ENCODE measurements around the gene CFAP74. TPM values are rescaled to one million over a fixed set of nuclear protein-coding genes. Genes with fewer than 3 reads are reported as not detected.

Gene CFAP74
- polyA plus RNA-seq, 1 donor from 2014 or later = 0.22 TPM

Other genes starting within 250 kb of the CFAP74 start
- gene NADK, start 225.3 kb downstream of the CFAP74 start, polyA plus RNA-seq = 38.5 and 55.5 TPM in 2 replicates
- gene GNB1, start 112.7 kb downstream of the CFAP74 start, polyA plus RNA-seq = 308 and 325 TPM in 2 replicates
- gene CALML6, start 88.5 kb downstream of the CFAP74 start, polyA plus RNA-seq = not detected in 2 replicates
- 0.89 TPM in 1 of 2 replicates, not detected in the other for gene TMEM52, start 84.5 kb downstream of the CFAP74 start, polyA plus RNA-seq
- gene GABRD, start 15.6 kb upstream of the CFAP74 start, polyA plus RNA-seq = 0.70 and 0.85 TPM in 2 replicates
- 54.9 and 69.9 TPM in 2 replicates for gene PRKCZ, start 46.6 kb upstream of the CFAP74 start, polyA plus RNA-seq
- gene FAAP20, start 191.0 kb upstream of the CFAP74 start, polyA plus RNA-seq = 45.3 and 53.0 TPM in 2 replicates
- 4.1 and 4.9 TPM in 2 replicates for gene SKI, start 224.5 kb upstream of the CFAP74 start, polyA plus RNA-seq

Measured in neural cell (in vitro differentiated cells).